GM18502 (cell line): ENCODE measurements around the gene SCAP.
"Not testable (repeated sequence)": the region's sequence is repeated elsewhere in the genome, so short reads cannot be mapped to it uniquely, and the experiment has no call there.

Source experiments
- ATAC-seq: cut with Tn5 transposase; IDR thresholded peaks from one replicate; pipeline ENCODE4 v1.9.1; 2021; ENCODE audit warnings: mild to moderate bottlenecking; ENCODE audit not compliant: unreplicated experiment, poor library complexity

SCAP gene

DNA sequence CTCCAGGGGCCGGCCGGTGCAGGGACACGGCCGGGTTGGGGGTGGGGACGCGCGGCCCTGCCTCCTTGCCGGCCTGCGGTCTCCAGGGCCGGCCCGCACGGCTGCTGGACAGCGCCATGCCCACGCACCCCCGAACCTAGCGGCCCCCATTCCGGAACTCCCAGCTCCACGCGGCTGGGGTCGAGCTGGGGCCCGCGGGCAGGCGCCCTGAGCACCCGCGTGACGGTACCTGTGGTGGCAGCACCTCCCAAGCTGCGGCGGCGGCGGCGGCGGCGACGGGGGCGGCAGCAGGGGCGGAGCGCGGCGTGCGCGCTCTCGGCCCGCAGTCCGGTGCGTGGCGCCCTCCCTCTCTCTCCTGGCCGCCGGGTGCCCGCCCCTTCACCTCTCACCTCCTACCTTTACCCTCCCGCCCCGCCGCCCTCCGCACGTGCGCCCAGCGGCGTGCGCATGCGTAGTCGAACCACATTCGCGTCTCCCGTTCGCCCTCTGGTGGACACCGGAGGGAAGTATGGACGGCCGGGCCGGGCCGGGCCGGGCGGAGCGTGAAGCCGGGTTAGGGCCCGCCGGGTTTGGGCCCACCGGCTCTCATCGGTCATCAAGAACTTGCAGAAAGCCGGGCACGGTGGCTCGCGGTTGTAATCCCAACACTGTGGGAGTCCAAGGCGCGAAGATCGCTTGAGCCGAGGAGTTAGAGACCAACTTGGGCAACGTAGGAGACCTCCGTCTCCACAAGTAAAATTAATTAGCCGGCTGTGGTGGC, at the start of gene SCAP:
Gene SCAP (minus strand): TSS at position 372 of the 760 bp plus-strand sequence. CDS start 32,948 bp downstream, outside the sequence.
- peak; percentile 90 for ATAC-seq

DNA sequence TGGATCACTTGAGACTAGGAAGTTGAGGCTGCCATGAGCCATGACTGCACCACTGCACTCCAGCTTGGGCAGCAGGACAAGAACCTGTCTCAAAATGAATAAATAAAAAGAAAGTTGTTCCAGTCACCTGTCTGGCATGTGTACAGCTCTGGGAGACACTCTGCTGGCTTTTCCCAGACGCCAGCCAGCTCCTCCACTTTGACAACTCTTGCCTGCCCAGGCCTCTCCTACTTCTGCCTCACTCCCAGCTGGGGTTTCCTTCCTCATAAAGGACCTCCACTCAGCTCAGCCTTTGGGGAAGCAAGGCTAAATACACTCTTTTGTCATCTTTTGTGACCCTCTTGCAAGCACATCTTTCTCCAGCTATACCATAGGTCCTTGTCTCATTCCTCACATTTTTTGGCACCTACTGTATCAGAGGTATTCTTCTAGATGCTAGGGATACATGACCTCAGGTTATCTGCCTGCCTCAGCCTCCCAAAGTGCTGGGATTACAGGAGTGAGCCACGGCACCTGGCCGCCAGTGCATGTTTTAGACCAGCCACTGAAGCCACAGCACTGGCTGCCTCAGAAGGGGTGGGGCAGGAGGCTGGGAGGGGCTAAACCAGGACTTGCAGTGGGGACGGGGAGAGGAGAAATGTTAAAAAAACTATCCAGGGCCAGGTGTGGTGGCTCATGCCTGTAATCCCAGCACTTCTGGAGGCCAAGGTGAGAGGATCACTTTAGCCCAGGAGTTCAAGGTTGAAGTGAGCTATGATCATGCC, 47.8 kb upstream of the SCAP start:
- no peak for ATAC-seq

DNA sequence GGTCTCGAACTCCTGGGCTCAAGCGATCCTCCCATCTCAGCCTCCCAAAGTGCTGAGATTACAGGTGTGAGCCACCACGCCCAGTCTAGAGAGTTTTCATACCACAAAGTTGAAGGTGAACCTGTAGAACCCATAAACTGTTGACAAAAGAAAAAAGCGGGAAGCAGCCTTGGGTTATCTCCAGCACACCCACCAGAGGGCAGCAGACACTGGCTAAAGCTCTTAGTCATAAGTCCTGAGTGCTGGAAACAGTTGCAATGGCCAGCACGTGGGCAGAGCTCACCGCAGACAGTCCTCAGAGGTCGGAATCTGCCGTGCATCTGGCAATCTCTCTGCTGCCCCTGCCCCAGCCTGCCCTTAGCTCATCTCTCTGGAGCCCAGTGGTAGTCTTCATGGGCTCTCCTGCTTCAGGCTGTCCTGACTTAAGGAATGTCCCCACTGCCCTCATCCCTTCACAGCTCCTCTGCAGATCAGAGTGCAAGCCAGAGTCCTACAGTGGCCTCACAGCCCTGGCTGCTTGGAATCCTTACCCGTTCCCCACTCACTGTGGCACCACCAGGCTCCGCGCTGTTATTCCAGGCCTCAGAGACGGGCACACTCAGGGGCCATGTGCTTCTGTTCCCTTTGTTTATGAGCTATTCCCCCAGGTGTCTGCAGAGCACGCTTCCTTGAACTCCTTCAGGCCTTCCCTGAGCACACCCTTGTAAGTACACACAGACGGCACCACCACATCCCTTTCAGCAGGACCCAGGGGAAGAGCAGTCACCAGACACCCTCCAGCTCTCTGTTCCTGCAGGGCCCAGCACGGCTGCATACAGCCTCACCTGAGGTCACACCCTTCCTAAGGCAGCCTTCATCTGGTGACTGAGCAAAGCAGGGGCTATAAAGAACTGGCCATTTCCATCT, 46.6 kb upstream of the SCAP start:
- peak; percentile 58 for ATAC-seq

DNA sequence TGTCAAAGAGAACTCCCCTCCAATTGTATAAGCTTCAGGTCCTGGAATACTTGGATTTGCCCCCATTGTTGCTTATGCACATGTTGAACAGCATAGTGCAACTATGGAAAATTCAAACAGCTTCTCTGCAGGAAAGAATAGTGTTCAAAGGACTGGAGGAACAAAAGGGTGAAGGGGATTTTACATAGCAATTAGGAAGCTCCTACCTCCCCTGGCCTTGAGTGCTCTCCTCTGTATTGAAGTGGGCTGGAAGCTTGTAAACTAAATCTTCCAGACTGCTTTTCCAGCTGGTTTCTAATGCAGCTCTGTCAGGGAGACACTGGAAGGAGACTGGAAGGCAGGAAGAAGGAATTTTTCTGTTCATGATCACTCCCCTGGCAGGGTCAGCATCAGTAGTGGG, 45.0 kb upstream of the SCAP start:
- ATAC-seq, result no peak

DNA sequence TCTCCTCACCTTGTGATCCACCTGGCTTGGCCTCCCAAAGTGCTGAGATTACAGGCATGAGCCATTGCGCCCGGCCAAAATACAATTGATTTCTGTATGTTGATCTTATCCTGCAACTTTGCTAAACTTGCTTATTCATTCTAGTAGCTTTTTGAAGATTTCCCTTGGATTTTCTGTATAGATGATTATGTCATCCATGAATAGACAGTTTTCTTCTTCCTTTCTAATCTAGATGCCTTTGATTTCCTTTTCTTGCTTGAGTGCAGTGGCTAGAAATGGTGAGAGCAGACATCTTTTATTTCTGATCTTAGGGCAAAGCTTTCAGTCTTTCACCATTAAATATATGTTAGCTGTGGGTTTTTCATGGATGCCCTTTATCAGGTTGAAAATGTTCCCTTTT, 42.2 kb upstream of the SCAP start:
- ATAC-seq, result no peak

DNA sequence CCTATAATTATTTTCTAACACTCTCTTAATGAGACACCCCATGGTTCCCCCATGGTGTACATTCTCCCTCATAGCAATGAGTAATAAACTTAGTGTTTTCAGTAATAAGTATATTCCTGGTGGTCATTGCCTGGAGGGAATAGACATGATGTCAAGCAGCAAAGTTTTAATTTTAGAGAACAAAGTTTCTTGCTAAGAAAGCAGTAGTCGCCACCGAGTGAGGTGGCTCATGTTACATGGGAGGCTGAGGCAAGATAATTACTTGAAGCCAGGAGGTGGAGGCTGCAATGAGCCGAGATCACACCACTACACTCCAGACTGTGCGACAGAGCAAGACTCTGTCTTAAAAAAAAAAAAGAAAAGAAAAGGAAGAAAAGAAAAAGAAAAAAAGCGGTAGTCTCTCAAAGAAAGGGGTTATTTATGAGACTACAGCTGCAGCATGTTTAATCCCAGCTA, 40.2 kb upstream of the SCAP start:
- no peak for ATAC-seq

DNA sequence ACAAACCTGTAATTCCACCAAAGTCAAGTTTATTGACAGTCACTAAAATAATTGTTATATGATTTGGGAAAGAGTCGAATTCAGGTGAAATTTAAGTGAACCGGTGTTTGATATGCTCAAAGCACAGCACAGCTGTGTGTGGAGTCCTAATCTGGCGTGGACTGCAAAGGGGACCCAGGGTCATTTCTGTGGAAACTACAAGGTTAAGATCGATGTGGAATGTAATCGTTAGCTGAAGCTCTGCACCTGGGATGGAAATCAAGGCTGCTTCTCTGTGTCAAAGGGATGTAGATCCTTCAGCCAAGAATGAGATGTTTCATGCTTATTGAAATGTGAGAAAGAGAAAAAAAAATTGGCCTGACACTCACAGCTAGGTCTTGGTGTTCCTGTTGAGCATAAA, 39.4 kb upstream of the SCAP start:
- no peak for ATAC-seq

DNA sequence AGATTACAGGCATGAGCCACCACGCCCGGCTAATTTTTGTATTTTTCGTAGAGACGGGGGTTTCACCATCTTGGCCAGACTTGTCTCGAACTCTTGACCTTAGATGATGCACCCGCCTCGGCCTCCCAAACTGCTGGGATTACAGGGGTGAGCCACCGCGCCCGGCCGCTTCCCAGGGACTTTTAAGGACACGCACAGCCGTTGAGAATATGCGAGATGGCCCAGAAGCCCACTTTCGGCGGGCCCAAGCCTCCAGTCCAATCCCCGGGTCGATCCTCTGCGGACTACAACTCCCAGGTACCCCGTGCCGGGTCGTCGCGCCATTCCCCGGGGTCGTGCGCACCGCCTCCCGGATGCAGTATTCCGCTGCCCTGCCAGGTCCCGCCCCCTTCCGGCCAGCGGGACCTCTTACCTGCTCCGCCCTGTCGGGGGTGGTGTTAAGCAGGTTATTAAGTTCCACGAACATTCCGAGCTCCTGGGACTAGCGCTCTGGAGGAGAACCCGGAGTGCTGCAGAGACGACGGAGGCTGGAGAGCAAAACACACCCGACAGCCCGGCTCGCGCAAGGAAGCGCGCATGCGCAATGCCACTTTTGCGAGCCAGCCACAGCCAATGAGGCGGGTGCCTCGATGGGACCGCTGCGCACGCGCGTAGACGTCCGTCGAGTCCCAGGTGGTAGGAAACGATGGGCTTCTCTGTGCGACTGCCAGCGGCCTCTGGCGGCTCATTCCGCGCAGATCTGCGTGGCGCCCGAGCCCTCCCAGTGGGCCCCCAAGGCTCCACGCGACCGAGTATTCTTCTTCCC, 37.6 kb upstream of the SCAP start, which contains the start of gene ELP6:
Gene ELP6 (minus strand): TSS at position 588 of the 805 bp plus-strand sequence. CDS start 122 bp downstream, at position 466.
- ATAC-seq, result peak; percentile 92

DNA sequence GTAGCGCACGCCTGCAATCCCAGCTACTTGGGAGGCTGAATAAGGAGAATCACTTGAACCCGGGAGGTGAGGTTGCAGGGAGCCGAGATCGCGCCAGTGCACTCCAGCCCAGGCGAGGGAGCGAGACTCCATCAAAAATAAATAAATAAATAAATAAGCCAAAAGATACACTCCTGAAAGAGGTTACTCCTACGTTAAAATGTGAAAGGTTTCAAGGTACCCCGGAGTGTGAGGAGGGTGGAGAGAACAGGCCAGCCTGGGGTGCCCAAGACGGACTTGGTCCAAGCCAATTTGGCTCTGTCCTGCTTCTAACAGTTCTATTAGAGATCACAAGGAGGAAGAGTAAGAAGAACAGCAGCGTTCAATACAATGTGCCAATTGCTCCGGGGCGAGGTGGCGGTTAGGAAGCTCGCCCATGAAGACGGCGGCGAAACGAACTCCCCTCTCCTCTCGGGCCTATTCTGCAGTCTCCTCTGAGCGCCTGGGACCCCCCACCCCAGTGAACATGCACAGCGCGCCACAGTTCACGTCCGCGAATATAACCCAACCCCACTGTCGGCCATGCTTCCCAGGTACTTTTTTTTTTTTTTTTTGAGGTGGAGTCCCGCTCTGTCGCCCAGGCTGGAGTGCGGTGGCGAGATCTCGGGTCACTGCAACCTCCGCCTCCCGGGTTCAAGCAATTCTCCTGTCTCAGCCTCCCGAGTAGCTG, 36.8 kb upstream of the SCAP start:
- ATAC-seq, result no peak

DNA sequence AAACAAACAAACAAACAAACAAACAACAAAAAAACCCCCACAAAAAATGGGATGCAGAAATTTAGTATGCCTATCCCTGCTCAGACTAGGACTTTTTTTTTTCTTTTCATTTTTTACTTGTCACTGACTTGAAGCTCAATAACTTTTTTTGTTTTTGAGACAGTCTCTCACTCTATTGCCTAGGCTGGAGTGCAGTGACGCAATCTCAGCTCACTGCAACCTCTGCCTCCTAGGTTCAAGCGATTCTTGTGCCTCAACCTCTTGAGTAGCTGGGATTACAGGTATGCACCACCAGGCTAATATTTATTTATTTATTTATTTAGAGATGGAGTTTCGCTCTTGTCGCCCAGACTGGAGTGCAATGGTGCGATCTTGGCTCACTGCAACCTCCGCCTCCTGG, 29.5 kb upstream of the SCAP start:
- not testable (repeated sequence) for ATAC-seq

DNA sequence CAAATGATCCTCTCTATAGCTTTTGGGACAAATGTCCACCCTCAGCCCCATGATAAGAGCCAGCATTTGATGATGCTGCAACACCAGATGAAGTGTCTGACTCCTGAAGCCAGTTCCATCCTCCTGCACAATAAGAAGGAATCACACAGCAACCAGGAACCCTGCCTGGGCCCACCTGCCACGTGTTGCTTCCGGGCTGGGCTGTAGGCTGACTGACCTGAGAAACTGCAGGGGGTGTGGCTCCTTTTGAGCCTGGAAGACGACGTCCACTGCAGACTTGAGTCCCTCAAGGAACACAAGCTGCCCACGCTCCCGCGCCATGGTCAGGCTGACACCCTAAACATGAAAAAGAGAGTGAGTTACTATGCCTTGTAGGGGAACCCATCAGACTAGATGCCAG, 28.4 kb upstream of the SCAP start:
- no peak for ATAC-seq

DNA sequence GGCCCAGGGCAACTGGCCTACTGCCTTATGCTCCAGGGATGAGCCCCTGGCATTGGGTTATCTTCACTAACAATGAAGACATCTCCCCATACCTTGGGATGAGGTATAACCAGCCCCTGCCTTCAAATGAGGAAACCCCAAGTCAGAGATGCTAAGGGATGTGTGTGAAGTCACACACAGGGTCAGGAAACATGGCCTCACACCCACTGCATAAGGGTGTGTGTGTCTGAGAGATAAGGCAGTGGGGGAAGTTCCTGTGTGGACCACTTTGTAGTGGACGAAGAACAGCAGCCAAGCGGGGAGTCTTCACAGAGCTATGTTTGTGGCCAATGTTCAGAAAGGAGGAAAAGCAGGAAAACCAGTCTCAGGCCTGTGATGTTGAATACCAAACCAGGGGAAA, 27.3 kb upstream of the SCAP start:
- ATAC-seq, result no peak

DNA sequence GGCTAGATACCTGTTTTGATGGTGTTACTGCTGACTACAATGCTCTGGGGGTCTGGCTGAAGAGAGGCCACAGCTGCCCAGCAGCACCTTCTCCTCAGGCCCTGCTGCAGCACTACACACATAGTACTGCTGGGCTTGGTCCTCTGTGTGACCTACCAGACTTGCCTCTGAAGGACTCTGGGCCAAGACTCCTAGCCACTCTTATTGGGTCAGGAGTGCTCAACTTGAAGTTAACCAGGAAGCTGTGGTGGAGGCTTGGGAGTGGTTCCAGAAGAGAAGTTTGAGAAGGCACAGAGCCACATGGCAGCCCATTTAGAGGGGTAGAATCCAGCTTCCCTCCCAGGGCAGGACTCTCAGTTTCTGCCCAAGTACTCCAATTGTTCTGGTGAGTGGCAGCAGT, 21.2 kb upstream of the SCAP start:
- ATAC-seq, result no peak

DNA sequence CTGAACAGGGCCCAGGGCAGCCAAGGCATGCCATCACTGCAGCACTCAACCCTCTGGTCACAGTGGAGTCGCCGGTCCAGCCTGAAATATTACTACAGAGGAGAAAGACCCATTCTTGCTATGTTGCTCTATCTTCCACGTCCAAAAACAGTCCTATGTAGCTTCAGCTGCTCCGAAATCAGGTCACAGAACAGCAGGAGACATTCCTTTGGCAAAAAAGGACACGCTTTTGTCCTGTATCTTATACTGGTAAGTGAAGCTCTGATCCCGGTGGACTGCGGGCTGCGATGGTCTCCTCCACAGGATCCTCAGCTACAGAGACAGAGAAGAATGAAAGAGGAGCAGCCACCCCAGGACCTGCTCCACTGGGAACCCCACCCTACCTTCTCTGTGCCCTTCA, 20.1 kb upstream of the SCAP start:
- no peak for ATAC-seq

DNA sequence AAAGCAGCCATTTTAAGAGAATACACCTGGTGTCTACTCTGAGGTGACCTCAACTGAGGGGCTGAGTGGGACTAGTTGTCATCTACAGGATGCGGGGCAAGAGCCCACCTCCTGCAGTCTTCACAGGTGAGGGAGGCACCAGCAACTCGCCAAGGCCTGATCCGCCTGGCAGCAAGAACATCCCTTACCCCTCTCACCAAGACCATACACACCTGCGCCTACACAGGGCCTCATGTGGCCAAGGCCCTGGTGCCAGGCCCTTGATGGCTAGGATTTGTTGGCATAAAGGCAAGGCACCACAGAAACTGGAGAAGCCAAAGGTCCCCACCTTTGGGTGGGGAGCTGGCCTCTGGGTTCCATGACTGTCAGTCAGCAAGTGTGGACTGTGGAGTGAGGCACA, 19.4 kb upstream of the SCAP start:
- no peak for ATAC-seq

DNA sequence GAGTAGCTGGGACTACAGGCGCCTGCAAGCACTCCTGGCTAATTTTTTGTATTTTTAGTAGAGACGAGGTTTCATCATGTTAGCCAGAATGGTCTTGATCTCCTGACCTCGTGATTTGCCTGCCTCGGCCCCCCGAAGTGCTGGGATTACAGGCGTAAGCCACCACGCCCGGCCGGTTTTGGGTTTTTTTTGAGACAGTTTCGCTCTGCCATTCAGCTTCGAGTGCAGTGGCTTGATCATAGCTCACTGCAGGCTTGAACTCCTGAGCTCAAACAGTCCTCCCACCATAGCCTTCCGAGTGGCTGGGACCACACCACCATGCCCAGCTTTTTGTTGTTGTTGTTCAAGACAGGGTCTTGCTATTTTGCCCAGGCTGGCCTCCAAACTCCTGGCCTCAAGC, 16.0 kb upstream of the SCAP start:
- ATAC-seq, result no peak

DNA sequence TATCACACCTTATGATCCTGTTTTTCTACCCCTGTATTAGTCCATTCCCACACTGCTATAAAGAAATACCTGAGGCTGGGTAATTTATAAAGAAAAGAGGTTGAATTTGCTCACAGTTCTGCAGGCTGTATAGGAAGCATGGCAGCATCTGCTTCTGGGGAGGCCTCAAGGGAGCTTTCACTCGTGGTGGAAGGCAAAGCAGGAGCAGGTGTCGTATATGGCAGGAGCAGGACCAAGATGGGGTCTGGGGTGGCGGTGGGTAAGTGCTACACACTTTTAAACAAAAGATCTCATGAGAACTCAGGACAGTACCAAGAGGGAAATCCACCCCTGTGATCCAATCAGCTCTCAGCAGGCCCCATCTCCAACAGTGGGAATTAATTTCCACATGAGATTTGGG, 15.4 kb upstream of the SCAP start:
- ATAC-seq, result no peak

DNA sequence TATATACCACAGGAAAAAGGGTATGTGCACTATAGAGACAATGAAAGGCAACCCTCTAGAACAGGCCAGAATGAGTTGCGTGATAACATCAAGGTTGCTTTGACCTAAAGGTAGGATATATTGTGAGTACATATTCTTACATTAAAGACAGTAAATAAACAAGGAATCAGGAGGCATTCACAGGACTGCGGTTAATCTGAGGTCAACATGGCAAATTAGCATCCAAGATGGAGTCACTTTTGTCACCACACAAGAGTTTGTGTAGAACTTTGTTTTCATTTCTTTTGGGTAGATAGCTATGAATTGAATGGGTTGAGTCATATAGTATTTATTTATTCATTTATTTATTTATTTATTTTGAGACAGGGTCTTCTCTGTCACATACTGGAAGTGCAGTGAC, 11.5 kb upstream of the SCAP start:
- no peak for ATAC-seq

DNA sequence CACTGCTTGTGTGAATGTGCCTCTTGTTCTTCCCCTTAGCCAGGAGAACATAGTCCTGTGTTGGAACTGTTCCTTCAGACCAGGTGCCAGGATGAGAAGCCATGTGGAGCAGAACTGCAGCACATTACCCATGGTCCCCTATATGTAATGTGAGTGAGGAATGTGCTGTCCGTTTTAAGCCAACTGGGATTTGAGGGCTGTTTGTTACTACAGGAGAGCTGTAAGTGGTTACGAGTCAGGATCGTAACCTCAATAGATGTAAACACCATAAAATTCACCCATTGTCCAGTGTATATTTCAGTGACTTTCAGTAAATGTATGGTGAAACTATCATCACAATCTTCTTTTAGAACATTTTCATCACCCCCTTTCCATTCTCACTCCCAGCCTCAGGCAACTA, 10.1 kb upstream of the SCAP start:
- ATAC-seq, result no peak
